ENCODE results near the gene CRY2.

CRY2 gene

DNA sequence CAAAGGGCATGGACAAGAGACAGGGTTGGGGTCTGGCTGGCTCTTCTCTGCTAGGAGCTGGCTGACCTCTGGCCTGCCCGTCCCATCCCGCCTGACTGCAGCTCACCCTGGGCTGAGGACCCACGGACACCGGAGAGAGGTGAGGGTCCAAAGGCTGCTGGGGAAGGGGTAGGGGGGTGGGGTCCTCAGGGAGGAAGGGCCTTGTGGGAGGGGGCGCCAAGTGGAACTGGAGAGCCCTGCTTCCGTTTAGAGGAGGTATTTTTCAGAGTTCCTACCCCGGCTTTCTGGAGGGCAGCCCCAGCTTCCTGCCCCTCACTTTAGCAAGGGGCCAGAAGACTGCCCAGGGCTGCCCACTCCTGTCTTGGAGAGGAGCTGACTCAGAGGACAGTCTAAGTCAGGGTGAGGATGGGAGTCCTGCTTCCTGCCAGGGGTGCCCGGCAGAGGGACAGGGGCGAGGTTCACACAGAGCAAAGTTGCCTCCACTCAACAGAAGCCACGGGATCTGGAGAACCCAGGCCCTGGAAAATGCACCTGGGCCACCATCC lies 82.3 kb downstream of the CRY2 start:
- DNase-seq: no peak

DNA sequence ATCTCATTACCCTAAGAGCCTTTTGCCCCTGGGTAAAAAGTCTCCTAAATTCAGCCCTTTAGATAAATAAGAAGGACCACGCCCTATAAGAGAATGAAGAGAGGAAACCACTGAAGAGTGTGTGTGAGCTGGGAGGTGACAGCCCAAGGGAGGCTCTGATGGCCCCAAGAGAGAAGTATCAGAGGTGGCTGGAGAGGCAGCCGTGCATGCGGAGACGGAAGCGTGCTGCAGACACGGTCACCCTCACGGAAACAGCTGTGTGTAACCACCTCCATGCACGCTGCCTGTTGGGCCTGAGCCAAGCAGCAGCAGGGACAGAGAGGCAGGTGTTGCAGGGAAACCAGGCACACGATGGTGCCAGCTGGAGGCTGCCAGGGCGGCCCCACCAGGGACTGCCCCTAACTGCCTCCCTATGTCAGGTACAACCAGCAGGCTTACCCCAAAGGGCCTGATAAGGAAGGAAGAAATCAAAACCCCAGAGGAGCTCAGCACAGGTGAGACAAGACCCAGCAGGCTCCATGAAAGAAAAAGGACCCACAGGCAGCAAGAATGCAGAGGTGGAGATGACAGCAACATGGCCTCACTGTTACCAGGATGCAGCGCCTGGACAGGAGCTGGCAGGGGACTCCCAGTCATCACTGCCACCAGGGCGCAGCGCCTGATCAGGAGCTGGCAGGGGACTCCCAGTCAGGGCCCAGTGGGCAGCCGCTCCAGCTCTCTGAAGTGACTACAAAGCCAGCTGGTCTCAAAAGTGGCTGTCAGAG lies 82.9 kb downstream of the CRY2 start:
- peak in 12 of 51 donors; percentile 16 to 62 (median 34) for DNase-seq

DNA sequence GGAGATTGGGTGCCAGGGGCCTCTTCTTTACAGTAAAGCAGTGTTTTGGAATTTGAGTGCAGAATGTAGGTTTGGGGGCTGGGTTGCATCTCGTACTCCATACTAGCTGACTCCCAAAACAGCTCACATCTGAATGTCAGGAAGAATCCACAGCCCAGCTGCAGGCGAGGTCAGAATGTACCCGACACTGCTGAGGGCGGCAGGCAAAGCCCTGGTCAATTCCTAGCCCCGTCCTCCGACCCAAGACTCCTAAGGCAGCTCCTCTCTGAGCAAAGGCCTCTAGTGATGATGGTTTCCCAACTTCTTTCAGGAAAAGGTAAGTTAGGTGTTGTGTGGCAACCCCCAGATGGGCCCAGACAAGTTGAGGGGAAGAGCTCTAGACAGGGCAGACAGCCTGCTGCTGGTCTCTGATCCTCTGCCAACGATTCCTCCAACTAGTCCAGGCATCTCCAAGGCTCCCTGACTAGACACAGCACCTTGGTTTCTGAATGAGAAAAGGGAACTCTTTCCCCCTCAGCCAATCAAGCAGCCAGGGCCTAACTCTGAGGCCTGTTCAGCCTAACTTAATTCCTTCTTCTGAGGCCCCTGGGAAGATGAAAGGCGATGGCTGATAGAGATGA lies 83.8 kb downstream of the CRY2 start:
- no peak for DNase-seq

DNA sequence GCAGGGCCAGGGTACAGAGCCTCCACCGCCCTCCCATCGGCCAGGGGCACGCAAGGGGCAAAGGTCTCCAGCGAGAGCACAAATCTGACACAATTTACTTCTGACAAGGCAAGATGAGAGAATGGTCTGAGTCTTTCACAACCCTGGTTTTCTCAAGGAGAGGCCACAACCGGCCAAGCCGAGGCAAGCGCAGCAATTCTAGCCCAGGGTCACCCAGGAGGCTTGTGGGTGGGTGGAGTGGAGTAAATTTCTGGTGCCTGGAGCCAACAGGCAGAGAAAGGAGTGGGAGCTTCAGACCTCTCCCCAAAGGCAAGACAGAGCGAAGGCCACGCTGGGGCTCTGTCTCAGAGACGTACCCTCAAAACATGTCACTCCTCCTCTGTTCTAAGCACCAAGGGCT lies 84.5 kb downstream of the CRY2 start:
- DNase-seq: no peak

DNA sequence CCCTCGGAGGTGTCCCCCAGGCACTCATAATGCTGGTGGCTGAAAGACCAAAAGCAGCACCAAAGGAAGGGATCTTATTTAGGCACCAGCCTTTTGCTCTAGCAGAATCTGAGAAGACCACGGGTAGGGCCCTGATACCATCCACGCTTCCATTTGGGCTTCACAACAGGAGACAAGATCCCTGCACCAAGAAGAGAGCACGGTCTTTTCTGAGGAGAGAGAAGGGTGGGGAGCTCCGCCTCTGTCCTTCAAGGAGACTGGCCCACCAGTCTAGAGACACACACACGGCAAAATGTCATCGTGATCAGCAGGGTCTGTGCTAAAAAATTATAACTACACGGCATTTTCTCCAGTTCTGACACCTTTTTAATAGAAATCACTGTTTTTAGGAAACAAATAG lies 84.9 kb downstream of the CRY2 start:
- DNase-seq: no peak

Data from hypothalamus (tissue), 51 donors.